GM12891 (cell line): Measurements from ENCODE around the gene GAPDH.

ENCODE experiments used
- POLR2AphosphoS5 ChIP-seq: IDR thresholded peaks from 2 replicates; pipeline ENCODE4 v1.6.1; 2011; ENCODE audit warnings: low read depth, low read length, control low read depth
- TAF1 ChIP-seq: IDR thresholded peaks from 2 replicates; pipeline ENCODE4 v1.6.1; 2011; ENCODE audit warnings: low read depth, low read length, control low read depth

GRCh38 chr12:6549684-6550151, 15.4 kb downstream of the GAPDH start:
- no peak for TF ChIP-seq POLR2AphosphoS5
- no peak for TF ChIP-seq TAF1
